K562 (cell line): ENCODE results near the gene KAT14. TPM values are rescaled to one million over a fixed set of nuclear protein-coding genes. Genes with fewer than 3 reads are reported as not detected.
A peak's percentile ranks its signal among the peaks of the same experiment; 100 is the strongest.

ENCODE experiments used
- CREM ChIP-seq: IDR thresholded peaks from 2 replicates; pipeline ENCODE4 v1.6.1; 2014; ENCODE audit warnings: antibody characterized with exemption, low read depth
- FOS ChIP-seq: IDR thresholded peaks from 3 replicates; pipeline ENCODE4 v1.6.1; 2011; ENCODE audit not compliant: insufficient read length; ENCODE audit errors: extremely low read depth
- MTA1 ChIP-seq: fragments of 450-650 bp; IDR thresholded peaks from 2 replicates; pipeline ENCODE4 v1.6.1; 2017; ENCODE audit warnings: borderline replicate concordance
- NFIC ChIP-seq: fragments of 450-650 bp; IDR thresholded peaks from 2 replicates; pipeline ENCODE4 v1.6.1; 2017; ENCODE audit warnings: mild to moderate bottlenecking, inconsistent platforms
- REST ChIP-seq, 2 experiments: fragments of 450-650 bp; formaldehyde crosslinking in 1 of 2; IDR thresholded peaks; 2 replicates each; pipeline versions ENCODE4 v1.4.0 to v1.6.1; 2014 to 2020; ENCODE audit warnings: mild to moderate bottlenecking in 2 of 2, borderline replicate concordance in 1 of 2, low read depth in 1 of 2
- STAG1 ChIP-seq: sonication (generic); formaldehyde crosslinking; IDR thresholded peaks from 2 replicates; pipeline ENCODE4 v1.5.0; 2020; ENCODE audit warnings: missing genetic modification reagents, borderline replicate concordance
- TCF7 ChIP-seq: sonication (generic); IDR thresholded peaks from 2 replicates; pipeline ENCODE4 v1.6.1; 2016; ENCODE audit warnings: antibody characterized with exemption, borderline replicate concordance
- THRAP3 ChIP-seq: fragments of 450-650 bp; IDR thresholded peaks from 2 replicates; pipeline ENCODE4 v1.6.1; 2016; ENCODE audit warnings: mild to moderate bottlenecking, inconsistent platforms, borderline replicate concordance
- YY1 ChIP-seq, 3 experiments: IDR thresholded peaks; 2 replicates each; pipeline ENCODE4 v1.6.1; 2011; ENCODE audit warnings: low read length in 2 of 3, mild to moderate bottlenecking in 2 of 3, moderate library complexity in 2 of 3, borderline replicate concordance in 1 of 3, control low read depth in 1 of 3, low read depth in 1 of 3; ENCODE audit not compliant: insufficient read depth in 3 of 3, insufficient replicate concordance in 2 of 3, control insufficient read depth in 1 of 3, insufficient read length in 1 of 3; ENCODE audit errors: extremely low read depth in 1 of 3
- ZFP36 ChIP-seq: fragments of 150-350 bp; IDR thresholded peaks from 2 replicates; pipeline ENCODE4 v1.6.1; 2018; ENCODE audit warnings: low read length, low read depth; ENCODE audit not compliant: partially characterized antibody
- ZNF197 ChIP-seq: fragments of 200-800 bp; sonication (Bioruptor generic); IDR thresholded peaks from 2 replicates; pipeline ENCODE4 v1.6.1; 2016; ENCODE audit warnings: low read depth, missing genetic modification characterization, missing compliant biosample characterization
- ZNF232 ChIP-seq: sonication (generic); formaldehyde crosslinking; IDR thresholded peaks from 2 replicates; pipeline ENCODE4 v1.8.0; 2022; ENCODE audit warnings: mild to moderate bottlenecking, missing genetic modification reagents
- ZNF639 ChIP-seq, 2 experiments: fragments of 200-800 bp in 1 of 2; sonication (Bioruptor generic) in 1 of 2; sonication (generic) in 1 of 2; formaldehyde crosslinking in 1 of 2; IDR thresholded peaks in 1 of 2; conservative IDR thresholded peaks in 1 of 2; 2 replicates each; pipeline versions ENCODE4 v1.5.0 to v1.6.1; 2016 to 2020; ENCODE audit warnings: missing compliant biosample characterization in 1 of 2, missing genetic modification characterization in 1 of 2, missing genetic modification reagents in 1 of 2
- ZNF766 ChIP-seq: fragments of 200-800 bp; sonication (Bioruptor generic); conservative IDR thresholded peaks from 2 replicates; pipeline ENCODE4 v1.6.1; 2016; ENCODE audit warnings: missing genetic modification characterization, missing compliant biosample characterization
- polyA plus RNA-seq, 8 experiments: library from polyadenylated mRNA; depleted of rRNA in 4 of 8; stranded (reverse) in 5 of 8; unstranded in 3 of 8; fragments of >200 nt; fragmentation: Nextera tagmentation in 2 of 8; fragmentation: Illumina TruSeq in 1 of 8; extraction: Ambion mirVana in 2 of 8; extraction: Trizol in 1 of 8; gene quantifications; 2 replicates each; pipeline versions ENCODE4 v1.2.1 to v1.2.3, GENCODE V29; 2011 to 2014; ENCODE audit warnings: inconsistent platforms in 1 of 8, missing spikeins in 1 of 8
- total RNA-seq, 7 experiments: library from RNA; depleted of rRNA in 6 of 7; stranded (reverse); fragments of >200 nt in 6 of 7; fragmentation: Illumina TruSeq in 2 of 7; extraction: Trizol in 2 of 7; gene quantifications; 2 replicates each; pipeline versions ENCODE4 v1.2.1 to v1.2.3, GENCODE V29; 2011 to 2021; ENCODE audit warnings: low replicate concordance in 1 of 7

The KAT14 gene
- total and polyA plus RNA-seq, 9 of the 15 experiments (the other 6 are each of a cell fraction or from before 2014, with no cell fraction given): 1.7 to 7.2 (median 5.6) TPM

GRCh38 chr20:18137412-18138265, at the start of gene KAT14, which contains the start of gene PET117 (continued):
- 0 out of 2 replicates have a peak, but pooled peaks have one; percentile 21 for TF ChIP-seq STAG1
- TF ChIP-seq ZNF232 (CRISPR knock-in tag): no peak
- 0 out of 4 replicates have a peak, but pooled peaks of 1 of the 2 experiments have one; percentile 47 for TF ChIP-seq ZNF639 (CRISPR knock-in tag; conservative IDR thresholded peaks at IDR 0.05 in 1 of 2, IDR thresholded peaks at IDR 0.05 in 1 of 2)
- TF ChIP-seq YY1 (IDR thresholded peaks at IDR 0.05; ENCODE audit: borderline replicate concordance in 1 of 3, control insufficient read depth in 1 of 3, extremely low read depth in 1 of 3, insufficient read depth in 3 of 3, insufficient read length in 1 of 3, insufficient replicate concordance in 2 of 3, low read depth in 1 of 3, low read length in 2 of 3): peak in 2 of 3 experiments; percentile 60 to 69
- TF ChIP-seq CREM: peak; percentile 88
- no peak for TF ChIP-seq ZFP36
- 0 out of 2 replicates have a peak, but pooled peaks have one; percentile 21 for TF ChIP-seq TCF7
- TF ChIP-seq ZNF197 (CRISPR knock-in tag): no peak
- peak; percentile 96 for TF ChIP-seq REST (IDR thresholded peaks at IDR 0.05; ENCODE audit: borderline replicate concordance)
- peak; percentile 40; the same call in 1 of the 2 replicates for TF ChIP-seq REST (CRISPR knock-in tag; IDR thresholded peaks at IDR 0.05; ENCODE audit: low read depth)
- no peak for TF ChIP-seq FOS
- TF ChIP-seq THRAP3: no peak
- TF ChIP-seq ZNF766: no peak
- TF ChIP-seq NFIC: peak; percentile 25; the same call in 1 of the 2 replicates
- TF ChIP-seq MTA1: peak; percentile 79
